ENCODE data around the gene FBN2. TPM values are rescaled to one million over a fixed set of nuclear protein-coding genes. Genes with fewer than 3 reads are reported as not detected.

Gene FBN2
- total RNA-seq, 3 donors from 2014 or later (not counting 1 experiment from before 2014, with no cell fraction given) = 0.31 to 0.70 (median 0.58) TPM

DNA sequence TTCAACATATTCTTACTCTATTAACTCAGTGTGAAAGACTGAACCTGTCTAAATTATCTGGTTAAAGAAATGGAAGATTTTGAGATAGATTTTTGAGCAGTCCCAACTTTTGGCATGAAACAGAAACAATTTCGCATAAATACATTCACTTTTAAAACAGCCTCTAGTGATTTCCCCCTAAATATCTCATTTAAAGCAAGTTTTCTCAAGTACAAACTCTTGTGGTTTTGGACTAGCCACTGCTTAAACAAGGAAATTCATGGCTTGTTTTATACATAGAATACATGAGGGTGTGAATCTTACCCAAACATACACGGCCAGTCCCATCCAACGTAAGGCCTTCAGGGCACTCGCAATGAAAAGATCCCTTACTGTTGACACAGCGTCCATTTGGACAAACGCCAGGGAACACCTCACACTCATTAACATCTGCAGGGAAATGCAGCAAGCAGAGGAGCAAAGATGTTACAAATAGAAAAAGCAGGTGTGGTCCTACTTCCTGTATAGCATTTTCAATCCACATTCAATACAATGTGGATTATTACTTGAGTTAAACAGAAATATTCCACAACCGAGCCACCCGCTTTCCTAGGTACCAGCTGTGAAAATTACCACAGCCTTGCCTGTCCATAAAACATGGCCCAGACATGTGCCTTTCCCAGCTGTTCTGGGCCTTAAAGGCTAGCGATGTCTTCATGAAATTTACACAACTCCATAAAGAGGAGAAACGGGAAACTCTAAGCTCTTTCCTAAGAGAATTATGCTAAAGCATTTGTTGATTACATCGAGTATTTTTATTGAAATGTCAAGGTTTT, 188.8 kb downstream of the FBN2 start:
- ATAC-seq = no peak
- H3K27ac Mint-ChIP-seq = no peak overlapping the region
- DNase-seq = no peak
- no peaks in the 10 kb centered on the region for H3K4me1 Mint-ChIP-seq
- TF ChIP-seq, protein P1, sequence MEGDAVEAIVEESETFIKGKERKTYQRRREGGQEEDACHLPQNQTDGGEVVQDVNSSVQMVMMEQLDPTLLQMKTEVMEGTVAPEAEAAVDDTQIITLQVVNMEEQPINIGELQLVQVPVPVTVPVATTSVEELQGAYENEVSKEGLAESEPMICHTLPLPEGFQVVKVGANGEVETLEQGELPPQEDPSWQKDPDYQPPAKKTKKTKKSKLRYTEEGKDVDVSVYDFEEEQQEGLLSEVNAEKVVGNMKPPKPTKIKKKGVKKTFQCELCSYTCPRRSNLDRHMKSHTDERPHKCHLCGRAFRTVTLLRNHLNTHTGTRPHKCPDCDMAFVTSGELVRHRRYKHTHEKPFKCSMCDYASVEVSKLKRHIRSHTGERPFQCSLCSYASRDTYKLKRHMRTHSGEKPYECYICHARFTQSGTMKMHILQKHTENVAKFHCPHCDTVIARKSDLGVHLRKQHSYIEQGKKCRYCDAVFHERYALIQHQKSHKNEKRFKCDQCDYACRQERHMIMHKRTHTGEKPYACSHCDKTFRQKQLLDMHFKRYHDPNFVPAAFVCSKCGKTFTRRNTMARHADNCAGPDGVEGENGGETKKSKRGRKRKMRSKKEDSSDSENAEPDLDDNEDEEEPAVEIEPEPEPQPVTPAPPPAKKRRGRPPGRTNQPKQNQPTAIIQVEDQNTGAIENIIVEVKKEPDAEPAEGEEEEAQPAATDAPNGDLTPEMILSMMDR (IDR thresholded peaks at IDR 0.05) = no peak
- no peaks in the 10 kb centered on the region for H3K36me3 ChIP-seq (ENCODE audit: control insufficient read depth, insufficient read depth, low read length)
- no peak overlapping the region for H3K27ac ChIP-seq (ENCODE audit: low read length)
- intact Hi-C loops (cut with micrococcal nuclease) = no loop called here
- H3K4me3 Mint-ChIP-seq = no peak overlapping the region
- H3K9me3 ChIP-seq (ENCODE audit: control insufficient read depth, insufficient read depth, low read length) = peaks cover 3% of the 10 kb centered on the region
- H3K9me3 Mint-ChIP-seq = peaks cover 0 to under 1% of the 10 kb centered on the region in 2 donors
- H3K27me3 Mint-ChIP-seq (ENCODE audit: low read depth in 2 of 2) = no peaks in the 10 kb centered on the region
- no peaks in the 10 kb centered on the region for H3K4me1 ChIP-seq (ENCODE audit: control insufficient read depth, insufficient read depth, low read length)
- WGBS (ENCODE audit: insufficient coverage) = 87% methylated on average over 9 of the region's 11 CpGs
- no peaks in the 10 kb centered on the region for H3K36me3 Mint-ChIP-seq
- H3K27me3 ChIP-seq (ENCODE audit: control insufficient read depth, insufficient read depth, low read length) = no peaks in the 10 kb centered on the region
- no peak overlapping the region for H3K4me3 ChIP-seq (ENCODE audit: low read length)

DNA sequence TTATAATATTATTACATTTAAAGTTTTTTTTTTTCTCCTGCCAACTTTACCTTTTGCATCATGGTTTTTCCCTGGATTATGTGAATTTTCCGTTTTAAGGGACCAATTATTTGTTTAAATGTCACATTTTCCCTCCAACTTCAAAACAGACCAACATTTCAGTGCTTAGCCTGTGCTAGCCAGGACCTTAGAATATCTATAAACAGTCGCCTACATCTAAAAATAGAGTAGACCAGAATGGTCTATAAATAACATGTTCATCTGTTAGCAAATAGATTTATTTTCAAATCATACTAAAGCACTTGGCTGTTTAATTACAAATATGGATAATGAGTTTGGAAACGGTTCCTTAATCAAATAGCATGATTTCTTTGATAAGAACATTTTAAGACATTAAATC, 192.0 kb downstream of the FBN2 start:
- no peak overlapping the region for H3K4me3 Mint-ChIP-seq
- peaks cover 3% of the 10 kb centered on the region for H3K9me3 ChIP-seq (ENCODE audit: control insufficient read depth, insufficient read depth, low read length)
- H3K27me3 Mint-ChIP-seq (ENCODE audit: low read depth in 2 of 2) = no peaks in the 10 kb centered on the region
- H3K27me3 ChIP-seq (ENCODE audit: control insufficient read depth, insufficient read depth, low read length) = no peaks in the 10 kb centered on the region
- no peaks in the 10 kb centered on the region for H3K36me3 ChIP-seq (ENCODE audit: control insufficient read depth, insufficient read depth, low read length)
- H3K4me1 ChIP-seq (ENCODE audit: control insufficient read depth, insufficient read depth, low read length) = no peaks in the 10 kb centered on the region
- H3K27ac ChIP-seq (ENCODE audit: low read length) = no peak overlapping the region
- H3K4me3 ChIP-seq (ENCODE audit: low read length) = no peak overlapping the region
- TF ChIP-seq, protein P1 (IDR thresholded peaks at IDR 0.05) = no peak
- 80% methylated on average over 1 of the region's 3 CpGs for WGBS (ENCODE audit: insufficient coverage)
- H3K36me3 Mint-ChIP-seq = no peaks in the 10 kb centered on the region
- DNase-seq (no peak), ATAC-seq (no peak)
- no peak overlapping the region for H3K27ac Mint-ChIP-seq
- H3K4me1 Mint-ChIP-seq = no peaks in the 10 kb centered on the region
- intact Hi-C loops (cut with micrococcal nuclease) = no loop called here
- H3K9me3 Mint-ChIP-seq = peaks cover 9 to 15% of the 10 kb centered on the region in 2 donors

DNA sequence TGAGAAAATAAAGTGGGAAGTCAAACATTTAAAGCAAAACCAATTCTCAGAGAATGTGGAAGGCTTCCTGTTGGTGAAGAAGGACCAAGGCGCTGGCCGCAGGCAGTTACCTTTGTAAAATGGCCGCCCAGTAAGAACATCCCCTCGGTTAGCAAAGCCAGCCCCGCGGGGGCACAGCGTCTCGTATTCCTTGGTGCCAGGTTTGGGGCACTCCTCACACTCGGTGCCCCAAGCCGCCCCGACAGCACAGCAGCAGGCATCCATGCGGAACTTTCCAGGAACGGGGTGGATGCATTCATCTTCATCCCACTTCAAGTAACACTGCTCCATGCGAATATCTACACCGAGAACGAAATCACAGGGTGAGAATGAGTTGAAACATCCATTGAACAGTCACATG, 192.8 kb downstream of the FBN2 start:
- H3K27me3 Mint-ChIP-seq (ENCODE audit: low read depth in 2 of 2) = no peaks in the 10 kb centered on the region
- no peaks in the 10 kb centered on the region for H3K36me3 Mint-ChIP-seq
- H3K4me3 ChIP-seq (ENCODE audit: low read length) = no peak overlapping the region
- no peak overlapping the region for H3K27ac ChIP-seq (ENCODE audit: low read length)
- H3K4me3 Mint-ChIP-seq = no peak overlapping the region
- H3K27ac Mint-ChIP-seq = no peak overlapping the region
- no peaks in the 10 kb centered on the region for H3K4me1 ChIP-seq (ENCODE audit: control insufficient read depth, insufficient read depth, low read length)
- H3K9me3 ChIP-seq (ENCODE audit: control insufficient read depth, insufficient read depth, low read length) = peaks cover 3% of the 10 kb centered on the region
- no peaks in the 10 kb centered on the region for H3K27me3 ChIP-seq (ENCODE audit: control insufficient read depth, insufficient read depth, low read length)
- intact Hi-C loops (cut with micrococcal nuclease) = no loop called here
- TF ChIP-seq, protein P1 (IDR thresholded peaks at IDR 0.05) = no peak
- no peaks in the 10 kb centered on the region for H3K4me1 Mint-ChIP-seq
- 93% methylated on average over 16 of the region's 16 CpGs for WGBS (ENCODE audit: insufficient coverage)
- H3K9me3 Mint-ChIP-seq = peaks cover 11 to 15% of the 10 kb centered on the region in 2 donors
- ATAC-seq (no peak), DNase-seq (no peak)
- H3K36me3 ChIP-seq (ENCODE audit: control insufficient read depth, insufficient read depth, low read length) = no peaks in the 10 kb centered on the region

DNA sequence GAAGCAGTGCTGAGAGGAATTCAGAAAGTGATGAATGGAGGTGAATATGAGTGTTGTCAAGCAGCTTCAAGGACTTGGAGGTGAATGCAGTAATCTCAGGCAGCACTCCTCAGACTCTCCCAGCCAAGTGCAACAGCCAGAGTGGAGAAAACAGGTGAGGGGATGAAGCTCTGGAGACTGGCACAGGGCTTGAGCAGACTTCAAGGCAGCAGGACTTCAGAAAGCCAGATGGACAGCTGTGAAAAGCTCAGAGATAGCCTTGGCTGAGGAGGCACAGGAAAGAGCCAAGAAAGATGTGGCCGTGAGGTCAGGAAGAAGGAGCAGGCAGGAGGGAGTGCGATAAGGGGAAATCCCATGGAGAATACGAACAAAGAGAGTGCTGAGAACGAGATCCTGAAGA, 194.9 kb downstream of the FBN2 start:
- no peak for DNase-seq
- H3K4me3 Mint-ChIP-seq = no peak overlapping the region

More for the DNA sequence above, 194.9 kb downstream of the FBN2 start:
- Mint-ChIP-seq H3K27me3 (ENCODE audit: low read depth in 2 of 2) (no peaks in the 10 kb centered on the region), H3K36me3 (no peaks in the 10 kb centered on the region), H3K4me1 (no peaks in the 10 kb centered on the region), H3K9me3 (peaks cover 11 to 15% of the 10 kb centered on the region in 2 donors), H3K27ac (no peak overlapping the region)
- no peak overlapping the region for H3K4me3 ChIP-seq (ENCODE audit: low read length)
- WGBS (ENCODE audit: insufficient coverage) = 86% methylated on average over 4 of the region's 4 CpGs
- no peaks in the 10 kb centered on the region for H3K36me3 ChIP-seq (ENCODE audit: control insufficient read depth, insufficient read depth, low read length)
- peaks cover 3% of the 10 kb centered on the region for H3K9me3 ChIP-seq (ENCODE audit: control insufficient read depth, insufficient read depth, low read length)
- H3K4me1 ChIP-seq (ENCODE audit: control insufficient read depth, insufficient read depth, low read length) = no peaks in the 10 kb centered on the region
- TF ChIP-seq, protein P1 (IDR thresholded peaks at IDR 0.05) = no peak
- H3K27me3 ChIP-seq (ENCODE audit: control insufficient read depth, insufficient read depth, low read length) = no peaks in the 10 kb centered on the region
- H3K27ac ChIP-seq (ENCODE audit: low read length) = no peak overlapping the region
- intact Hi-C loops (cut with micrococcal nuclease) = no loop called here
- no peak for ATAC-seq
